H1 (cell line): Measurements from ENCODE around the gene CPTP. TPM values are rescaled to one million over a fixed set of nuclear protein-coding genes. Genes with fewer than 3 reads are reported as not detected.
A peak's percentile ranks its signal among the peaks of the same experiment; 100 is the strongest.

Experiments
- CTCF ChIA-PET: fragments of 300-600 bp; sonication (Branson Sonifier 250); formaldehyde crosslinking; loops from one replicate; lab custom pipeline; 2021; ENCODE audit not compliant: partially characterized antibody; lab: Charles Lee
- POLR2A ChIA-PET: fragments of 300-600 bp; sonication (Branson Sonifier 250); formaldehyde crosslinking; loops from one replicate; lab custom pipeline; 2021; ENCODE audit warnings: inconsistent platforms; ENCODE audit not compliant: partially characterized antibody; lab: Charles Lee
- DNase-seq, 2 experiments: peaks; one replicate each; pipeline versions ENCODE4 v3.0.0 to v3.0.0-alpha.2; 2010 to 2022; ENCODE audit warnings: low spot score in 2 of 2, low read depth in 1 of 2, mixed read lengths in 1 of 2
- FAIRE-seq: peaks from 2 replicates; lab custom pipeline; 2011; peaks lifted over from hg19 to GRCh38; lab: Jason Lieb, UNC
- H2AFZ ChIP-seq: 2 replicates; pipeline ENCODE4 v1.8.1; 2012; ENCODE audit warnings: low read length, inconsistent platforms
- H2AK5ac ChIP-seq: 2 replicates; pipeline ENCODE4 v1.6.1; 2013; ENCODE audit warnings: low read depth, low read length
- H2BK120ac ChIP-seq: replicated peaks from 2 replicates; pipeline ENCODE3; 2013; ENCODE audit warnings: low read depth, low read length, inconsistent platforms
- H2BK12ac ChIP-seq: 2 replicates; pipeline ENCODE4 v1.6.1; 2013; ENCODE audit warnings: low read depth, low read length
- H2BK15ac ChIP-seq: 2 replicates; pipeline ENCODE4 v1.6.1; 2013; ENCODE audit warnings: low read length
- H2BK20ac ChIP-seq: 2 replicates; pipeline ENCODE4 v1.6.1; 2013; ENCODE audit warnings: low read length
- H2BK5ac ChIP-seq: 2 replicates; pipeline ENCODE4 v1.6.1; 2013; ENCODE audit warnings: low read depth, low read length
- H3K14ac ChIP-seq: 2 replicates; pipeline ENCODE4 v1.6.1; 2013; ENCODE audit warnings: inconsistent platforms; ENCODE audit not compliant: insufficient read length
- H3K18ac ChIP-seq: 2 replicates; pipeline ENCODE4 v1.6.1; 2013; ENCODE audit warnings: low read length; ENCODE audit errors: extremely low read depth
- H3K23ac ChIP-seq: 2 replicates; pipeline ENCODE4 v1.6.1; 2013; ENCODE audit warnings: inconsistent platforms; ENCODE audit not compliant: insufficient read length
- H3K23me2 ChIP-seq: 2 replicates; pipeline ENCODE4 v1.6.1; 2013; ENCODE audit warnings: low read depth, low read length
- H3K27ac ChIP-seq: 2 replicates; pipeline ENCODE4 v1.6.1; 2011; ENCODE audit warnings: low read depth, low read length, inconsistent platforms
- H3K27me3 ChIP-seq, 4 experiments: replicated peaks in 1 of 4; 1 replicate in 1 of 4; 2 replicates in 3 of 4; pipeline versions ENCODE4 v1.6.1 to v1.8.1; 2011 to 2013; ENCODE audit warnings: low read length in 3 of 4, mild to moderate bottlenecking in 3 of 4, inconsistent platforms in 2 of 4, mixed read lengths in 2 of 4, moderate library complexity in 1 of 4; ENCODE audit not compliant: control insufficient read depth in 3 of 4, insufficient read depth in 3 of 4; ENCODE audit errors: extremely low read depth in 1 of 4
- H3K36me3 ChIP-seq, 4 experiments: 2 replicates each; pipeline versions ENCODE4 v1.6.1 to v1.8.1; 2011 to 2013; ENCODE audit warnings: mild to moderate bottlenecking in 4 of 4, low read length in 3 of 4, moderate library complexity in 2 of 4, control low read depth in 1 of 4, inconsistent platforms in 1 of 4; ENCODE audit not compliant: insufficient read depth in 4 of 4, control insufficient read depth in 2 of 4
- H3K4ac ChIP-seq: replicated peaks from 2 replicates; pipeline ENCODE3; 2013; ENCODE audit warnings: low read length, low read depth, mixed read lengths, inconsistent platforms; ENCODE audit not compliant: insufficient read length
- H3K4me1 ChIP-seq, 4 experiments: replicated peaks in 1 of 4; 1 replicate in 1 of 4; 2 replicates in 3 of 4; pipeline versions ENCODE4 v1.6.1 to v1.8.1; 2011 to 2013; ENCODE audit warnings: low read length in 3 of 4, inconsistent platforms in 2 of 4, mixed read lengths in 1 of 4; ENCODE audit not compliant: insufficient read depth in 4 of 4, control insufficient read depth in 3 of 4
- H3K4me2 ChIP-seq, 2 experiments: 2 replicates each; pipeline versions ENCODE4 v1.6.1 to v1.8.1; 2011 to 2013; ENCODE audit warnings: low read depth in 2 of 2, low read length in 2 of 2, control low read depth in 1 of 2, inconsistent platforms in 1 of 2, mild to moderate bottlenecking in 1 of 2; ENCODE audit not compliant: insufficient read depth in 1 of 2
- H3K4me3 ChIP-seq, 4 experiments: fragments of 200-600, 300-600 bp in 1 of 4; sonication (generic), shearing (Covaris generic), sonication (Bioruptor Twin) in 1 of 4; 2 replicates each; pipeline versions ENCODE4 v1.5.1 to v1.8.1; 2011 to 2016; ENCODE audit warnings: low read length in 4 of 4, low read depth in 3 of 4, control low read depth in 2 of 4, inconsistent platforms in 2 of 4, mild to moderate bottlenecking in 2 of 4, mixed read lengths in 1 of 4, moderate library complexity in 1 of 4; ENCODE audit not compliant: insufficient read depth in 2 of 4; ENCODE audit errors: extremely low read depth in 1 of 4
- H3K56ac ChIP-seq: replicated peaks from 2 replicates; pipeline ENCODE3; 2013; ENCODE audit warnings: low read depth, mild to moderate bottlenecking, mixed read lengths, low read length, inconsistent platforms; ENCODE audit not compliant: insufficient read length
- H3K79me1 ChIP-seq: 2 replicates; pipeline ENCODE4 v1.6.1; 2013; ENCODE audit warnings: low read depth, low read length, control low read depth
- H3K79me2 ChIP-seq, 2 experiments: 2 replicates each; pipeline versions ENCODE4 v1.6.1 to v1.8.1; 2012 to 2013; ENCODE audit warnings: low read length in 2 of 2, mild to moderate bottlenecking in 2 of 2, inconsistent platforms in 1 of 2; ENCODE audit not compliant: insufficient read depth in 2 of 2, control insufficient read depth in 1 of 2
- H3K9ac ChIP-seq, 4 experiments: replicated peaks in 1 of 4; 1 replicate in 1 of 4; 2 replicates in 3 of 4; pipeline versions ENCODE4 v1.6.1 to v1.8.1; 2011 to 2013; ENCODE audit warnings: low read depth in 3 of 4, low read length in 3 of 4, control low read depth in 2 of 4, mild to moderate bottlenecking in 2 of 4, moderate library complexity in 2 of 4, inconsistent platforms in 1 of 4; ENCODE audit errors: extremely low read depth in 1 of 4
- H3K9me3 ChIP-seq, 2 experiments: 2 replicates each; pipeline versions ENCODE4 v1.6.1 to v1.8.1; 2012 to 2013; ENCODE audit warnings: mild to moderate bottlenecking in 2 of 2, moderate library complexity in 2 of 2, control low read depth in 1 of 2, inconsistent platforms in 1 of 2, low read depth in 1 of 2, low read length in 1 of 2, mixed read lengths in 1 of 2; ENCODE audit not compliant: insufficient read depth in 2 of 2
- H4K20me1 ChIP-seq, 2 experiments: replicated peaks in 1 of 2; 2 replicates each; pipeline versions ENCODE3 to v1.8.1; 2011 to 2013; ENCODE audit warnings: inconsistent platforms in 2 of 2, low read length in 2 of 2, mild to moderate bottlenecking in 1 of 2; ENCODE audit not compliant: insufficient read depth in 2 of 2, control insufficient read depth in 1 of 2
- H4K5ac ChIP-seq: 2 replicates; pipeline ENCODE4 v1.6.1; 2013; ENCODE audit warnings: low read length, low read depth, mixed read lengths, inconsistent platforms; ENCODE audit not compliant: insufficient read length
- H4K8ac ChIP-seq: 2 replicates; pipeline ENCODE4 v1.8.0; 2013; ENCODE audit warnings: mild to moderate bottlenecking, moderate library complexity, low read length, inconsistent platforms; ENCODE audit not compliant: insufficient read depth; ENCODE audit errors: extremely low read depth
- H4K91ac ChIP-seq: replicated peaks from 2 replicates; pipeline ENCODE3; 2013; ENCODE audit warnings: low read length, mixed read lengths, inconsistent platforms; ENCODE audit not compliant: insufficient read length
- CREB1 ChIP-seq: IDR thresholded peaks from 2 replicates; pipeline ENCODE4 v1.6.1; 2012; ENCODE audit warnings: inconsistent platforms
- EGR1 ChIP-seq: IDR thresholded peaks from 2 replicates; pipeline ENCODE4 v1.6.1; 2011; ENCODE audit warnings: low read depth, low read length, borderline replicate concordance
- EZH2 ChIP-seq: fragments of 200-600 bp; sonication (generic); IDR thresholded peaks from 2 replicates; pipeline ENCODE4 v1.7.1; 2012; ENCODE audit warnings: low read depth, mild to moderate bottlenecking, moderate library complexity, low read length, inconsistent platforms; ENCODE audit not compliant: severe bottlenecking
- GTF2F1 ChIP-seq: IDR thresholded peaks from 2 replicates; pipeline ENCODE4 v1.6.1; 2012; ENCODE audit warnings: low read depth, low read length, improper control_type of control experiment, borderline replicate concordance
- HDAC2 ChIP-seq, 2 experiments: fragments of 300-600 bp in 1 of 2; sonication (generic) in 1 of 2; IDR thresholded peaks; 2 replicates each; pipeline ENCODE4 v1.6.1; 2011 to 2012; ENCODE audit warnings: low read depth in 2 of 2, low read length in 2 of 2, mild to moderate bottlenecking in 2 of 2, moderate library complexity in 2 of 2, borderline replicate concordance in 1 of 2, inconsistent platforms in 1 of 2
- KDM1A ChIP-seq: fragments of 200-600, 300-600 bp; sonication (generic); IDR thresholded peaks from 2 replicates; pipeline ENCODE4 v1.7.1; 2016; ENCODE audit warnings: mild to moderate bottlenecking, low read length, borderline replicate concordance
- NANOG ChIP-seq: IDR thresholded peaks from 2 replicates; pipeline ENCODE4 v1.6.1; 2011; ENCODE audit warnings: low read length, low read depth, mild to moderate bottlenecking, inconsistent platforms; ENCODE audit not compliant: insufficient read depth, poor library complexity, severe bottlenecking
- PHF8 ChIP-seq: fragments of 200-600 bp; sonication (generic); conservative IDR thresholded peaks from 2 replicates; pipeline ENCODE4 v1.7.1; 2012; ENCODE audit warnings: low read depth, mild to moderate bottlenecking, inconsistent platforms, low read length, moderate library complexity
- SP2 ChIP-seq: IDR thresholded peaks from 2 replicates; pipeline ENCODE4 v1.6.1; 2012; ENCODE audit warnings: mild to moderate bottlenecking, low read length, inconsistent platforms
- SRF ChIP-seq: IDR thresholded peaks from 2 replicates; pipeline ENCODE4 v1.6.1; 2011; ENCODE audit warnings: mild to moderate bottlenecking, low read depth, low read length, moderate library complexity
- TAF7 ChIP-seq: optimal IDR thresholded peaks from 2 replicates; pipeline ENCODE3; 2011; ENCODE audit warnings: low read depth, mild to moderate bottlenecking, inconsistent platforms, low read length, moderate library complexity, borderline replicate concordance
- WGBS, 2 experiments: shearing (Covaris generic) in 1 of 2; methylation state at CpG; one replicate each; pipeline versions ENCODE4 v1.1.6 to v1.1.7; 2013 to 2015; ENCODE audit warnings: low lambda C conversion rate in 2 of 2, mixed read lengths in 2 of 2, inconsistent platforms in 1 of 2, low coverage in 1 of 2, missing lambda C conversion rate in 1 of 2; ENCODE audit not compliant: insufficient replicate concordance in 2 of 2, insufficient coverage in 1 of 2, insufficient read length in 1 of 2; ENCODE audit errors: extremely low coverage in 1 of 2, missing lambda C conversion rate in 1 of 2; 5-methylcytosine and 5-hydroxymethylcytosine counted together
- polyA plus RNA-seq, 7 experiments: library from polyadenylated mRNA; depleted of rRNA in 3 of 7; stranded (reverse) in 5 of 7; unstranded in 2 of 7; fragments of >200 nt in 5 of 7; fragments of 200-250 nt in 2 of 7; gene quantifications; 1 replicate in 5 of 7; 2 replicates in 1 of 7; 4 replicates in 1 of 7; pipeline versions ENCODE4 v1.2.1 to v1.2.3, GENCODE V29; 2011 to 2013; ENCODE audit warnings: missing spikeins in 2 of 7, mixed read lengths in 2 of 7
- total RNA-seq: library from RNA; stranded (reverse); fragmentation: NEBNext Ultra II Directional; extraction: Animal tissue kit (Norgen Biotek cat#: 25700); gene quantifications from 2 replicates; pipeline ENCODE4 v1.2.1, GENCODE V29; 2021

CPTP gene
- total and polyA plus RNA-seq, 2 of the 8 experiments (the other 6 are each of a cell fraction or from before 2014, with no cell fraction given): 8.1 to 10.6 TPM

DNA sequence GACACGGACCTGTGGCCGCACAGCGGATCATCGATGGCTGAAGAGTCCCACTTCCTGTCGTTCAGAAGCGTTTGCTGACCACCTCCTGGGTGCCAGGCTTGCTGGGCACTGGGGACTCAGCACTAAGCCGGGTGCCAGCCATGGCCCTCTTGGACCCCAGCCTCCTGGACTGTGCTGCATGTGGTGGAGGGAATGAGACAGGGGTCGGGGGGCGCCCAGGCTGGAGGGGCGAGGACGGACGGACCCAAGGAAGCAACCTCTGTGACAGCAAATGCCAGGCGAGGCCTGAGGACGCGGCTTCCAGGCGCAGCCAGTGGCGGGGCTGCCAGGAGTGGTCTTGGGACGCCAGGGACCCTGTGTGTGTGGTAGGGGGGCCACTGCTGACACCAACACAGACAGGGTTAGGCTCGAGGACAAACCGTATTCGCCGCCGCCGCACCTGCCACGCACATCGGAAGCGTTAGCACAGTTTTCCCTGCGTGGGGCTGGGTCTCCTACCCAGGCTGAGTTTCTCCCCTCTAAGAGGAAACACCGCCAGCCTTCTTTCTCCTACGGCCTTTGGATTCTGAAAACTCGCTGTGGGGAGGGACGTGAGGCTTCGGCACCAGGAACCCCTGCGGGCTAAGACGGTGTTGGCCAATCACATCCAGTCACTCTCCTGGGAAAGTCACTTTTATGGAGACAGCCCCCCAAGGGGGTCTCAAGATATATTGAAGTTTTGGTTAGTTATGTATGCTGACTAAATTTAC, 36.8 kb downstream of the CPTP start:
- POLR2A ChIA-PET: interaction anchor here (0.8 to 1.8 kb wide), 4 partner anchors 10 to 37 kb away, joined by 3 to 7 read pairs (median 4); partner anchors contain the start of gene CCNL2
- H4K5ac ChIP-seq: no peak overlapping the region
- FAIRE-seq (no peak), DNase-seq (no peak)
- no peak overlapping the region for H3K14ac ChIP-seq
- H2BK15ac ChIP-seq: peak overlapping the region; percentile 97; the same call in 1 of the 2 replicates
- H2BK120ac ChIP-seq: no peak overlapping the region
- 0 out of 2 replicates have a peak overlapping the region, but pooled peaks have one; percentile 87 for H2BK20ac ChIP-seq
- no peak overlapping the region for H4K8ac ChIP-seq
- H3K79me1 ChIP-seq: no peaks in the 10 kb centered on the region
- 0 out of 4 replicates have a peak overlapping the region, but pooled peaks of 1 of the 2 experiments have one; percentile 6 for H3K4me2 ChIP-seq
- H3K18ac ChIP-seq: no peak overlapping the region
- 85% methylated on average over 30 of the region's 35 CpGs; no CpG with 5 or more reads in 1 of the 2 experiments for WGBS, 2 experiments
- peak overlapping the region; percentile 96; the same call in 1 of the 2 replicates for H2AK5ac ChIP-seq
- CTCF ChIA-PET: interaction anchor here (0.6 to 2.3 kb wide), 3 partner anchors 10 to 77 kb away, joined by 3 to 17 read pairs (median 5); partner anchors contain the start of gene AURKAIP1
- H3K27ac ChIP-seq: no peak overlapping the region
- no peak overlapping the region for H3K56ac ChIP-seq
- H2BK5ac ChIP-seq: peak overlapping the region; percentile 66; the same call in 1 of the 2 replicates
- H4K91ac ChIP-seq: peak overlapping the region; percentile 94
- peak overlapping the region; percentile 95 for H2BK12ac ChIP-seq
- no peak overlapping the region; a peak in 1 of 7 replicates for H3K9ac ChIP-seq
- H3K23me2 ChIP-seq: peaks cover 6% of the 10 kb centered on the region
- H4K20me1 ChIP-seq: peaks cover 0 to 3% of the 10 kb centered on the region in 2 experiments
- no peak overlapping the region for H2AFZ ChIP-seq
- H3K4ac ChIP-seq: no peak overlapping the region
- no peak overlapping the region for H3K4me3 ChIP-seq
- H3K23ac ChIP-seq: no peak overlapping the region
- H3K9me3 ChIP-seq: peaks cover under 1 to 7% of the 10 kb centered on the region in 2 experiments; a peak in 3 of 4 replicates
- H3K27me3 ChIP-seq: no peaks in the 10 kb centered on the region; a peak in 4 of 7 replicates
- H3K79me2 ChIP-seq: no peaks in the 10 kb centered on the region
- peaks cover 2 to 23% (median 17%) of the 10 kb centered on the region in 4 experiments for H3K4me1 ChIP-seq
- no peaks in the 10 kb centered on the region; a peak in 1 of 8 replicates for H3K36me3 ChIP-seq
- TF ChIP-seq KDM1A (no peak), GTF2F1 (no peak), HDAC2 (IDR thresholded peaks at IDR 0.05; ENCODE audit: borderline replicate concordance in 1 of 2, low read depth in 2 of 2, low read length in 2 of 2) (no peak), CREB1 (no peak), PHF8 (no peak), EGR1 (no peak), SP2 (no peak), EZH2 (no peak), TAF7 (no peak), NANOG (no peak), SRF (no peak)
